SIG-M5 (cell line): ENCODE measurements around the gene BUB1B.

ENCODE experiments used
- DNase-seq: peaks from one replicate; lab custom pipeline; 2025; lab: John Stamatoyannopoulos, UW

Gene BUB1B

DNA sequence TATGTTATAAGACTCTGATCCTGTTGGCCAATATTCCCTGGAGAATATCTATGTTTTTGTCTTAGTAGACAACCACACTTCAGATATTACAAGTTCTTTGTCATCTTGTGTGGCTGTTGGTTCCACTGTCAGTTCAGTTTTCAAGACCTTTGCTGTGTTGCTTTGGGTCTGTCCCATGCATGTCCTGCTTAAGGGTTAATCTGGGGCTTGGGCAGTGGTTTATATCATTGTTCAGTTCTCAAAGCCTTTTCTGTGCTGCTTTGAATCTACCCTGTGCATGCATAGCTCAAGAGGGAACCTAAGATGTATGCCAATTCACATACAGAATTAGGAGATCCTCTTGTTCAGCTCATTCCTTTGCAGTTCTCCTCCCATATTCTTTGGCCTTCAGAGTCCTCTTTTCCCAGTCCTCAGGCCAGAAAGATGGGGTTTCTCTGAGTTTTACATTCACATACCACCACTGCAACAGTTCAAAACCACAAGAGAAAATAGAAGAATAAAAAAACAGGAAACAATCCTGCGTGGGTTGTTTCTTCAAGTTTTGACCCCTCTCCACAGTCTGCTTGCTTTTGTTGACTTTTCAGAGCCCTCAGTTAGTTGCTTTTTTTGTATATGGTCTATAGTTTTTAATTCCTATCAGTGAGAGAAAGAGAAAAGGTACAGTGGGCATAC lies 21.6 kb downstream of the BUB1B start:
- no peak for DNase-seq

- no peak for DNase-seq
These were observed 23.0 kb downstream of the BUB1B start for GRCh38 chr15:40183636-40184463.

- DNase-seq = no peak
These were observed 29.7 kb downstream of the BUB1B start for GRCh38 chr15:40190591-40190990.

DNA sequence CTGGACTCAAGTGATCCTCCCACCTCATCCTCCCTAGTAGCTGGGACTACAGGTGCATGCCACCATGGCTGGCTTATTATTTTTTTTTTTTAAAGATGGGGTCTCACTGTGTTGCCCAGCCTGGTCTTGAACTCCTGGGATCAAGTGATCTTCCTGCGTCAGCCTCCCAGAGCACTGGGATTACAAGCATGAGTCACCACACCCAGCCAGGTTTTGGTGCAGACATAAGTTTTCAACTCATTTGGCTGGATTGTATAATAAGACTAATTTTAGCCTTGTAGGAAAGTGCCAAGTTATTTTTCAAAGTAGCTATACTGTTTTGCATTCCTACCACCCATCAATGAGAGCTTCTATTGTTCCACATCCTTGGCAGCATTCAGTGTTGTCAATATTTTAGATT lies 32.1 kb downstream of the BUB1B start:
- DNase-seq = no peak

- DNase-seq = no peak
These were observed 36.6 kb downstream of the BUB1B start for GRCh38 chr15:40197434-40197833.

- no peak for DNase-seq
These were observed 37.7 kb downstream of the BUB1B start for GRCh38 chr15:40198355-40199085.

- DNase-seq = no peak
These were observed 43.2 kb downstream of the BUB1B start for GRCh38 chr15:40204100-40204499.

DNA sequence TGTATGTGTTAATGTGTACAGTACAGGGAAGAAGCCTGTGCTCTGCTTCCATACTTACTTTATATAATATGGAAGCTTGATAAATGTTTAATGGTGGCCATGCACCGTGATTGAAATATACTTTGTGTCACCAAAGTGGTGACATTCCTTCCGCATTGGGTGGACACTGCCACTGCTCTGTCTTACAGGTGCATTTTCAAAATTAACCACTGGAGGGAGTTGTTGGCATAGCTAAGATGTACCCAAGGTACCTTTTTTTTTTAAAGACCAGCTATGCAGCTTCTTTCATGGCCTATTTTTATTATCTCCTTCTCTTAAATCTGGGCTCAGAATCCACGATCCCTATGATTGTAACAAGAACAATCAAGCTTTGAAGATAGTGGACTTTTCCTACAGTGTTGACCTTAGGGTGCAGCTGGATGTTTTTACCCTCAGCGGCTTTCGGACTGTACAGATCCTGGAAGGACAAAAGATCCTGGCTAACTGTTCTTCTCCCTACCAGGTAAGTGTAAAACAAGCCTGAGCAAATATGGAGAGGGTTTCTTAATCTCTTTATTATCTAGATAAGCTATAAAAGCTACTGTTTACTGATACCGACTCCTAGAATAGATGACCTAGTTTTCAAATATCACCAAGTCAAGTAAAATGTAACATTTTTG lies 56.4 kb downstream of the BUB1B start:
- no peak for DNase-seq

DNA sequence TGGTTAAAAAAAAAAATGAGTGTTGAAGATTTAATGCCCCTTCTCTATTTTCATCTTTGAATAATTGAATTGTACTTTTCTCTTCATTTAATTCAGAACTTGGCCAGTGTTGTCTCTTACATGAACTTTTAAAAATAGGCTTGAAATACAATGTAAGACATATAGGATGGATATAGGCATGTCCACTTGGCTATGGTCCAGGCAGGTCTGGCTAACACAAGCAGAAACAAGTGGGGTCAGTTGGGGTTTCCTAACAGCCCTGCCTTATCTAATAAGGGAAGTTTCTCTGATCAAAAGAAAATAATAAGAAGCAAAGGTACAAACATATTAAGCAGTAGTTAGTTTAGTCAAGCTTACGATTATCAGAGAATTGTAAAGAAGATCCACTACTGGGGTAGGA lies 58.9 kb downstream of the BUB1B start:
- DNase-seq = no peak

- no peak for DNase-seq
These were observed 61.3 kb downstream of the BUB1B start for GRCh38 chr15:40222131-40222530.

DNA sequence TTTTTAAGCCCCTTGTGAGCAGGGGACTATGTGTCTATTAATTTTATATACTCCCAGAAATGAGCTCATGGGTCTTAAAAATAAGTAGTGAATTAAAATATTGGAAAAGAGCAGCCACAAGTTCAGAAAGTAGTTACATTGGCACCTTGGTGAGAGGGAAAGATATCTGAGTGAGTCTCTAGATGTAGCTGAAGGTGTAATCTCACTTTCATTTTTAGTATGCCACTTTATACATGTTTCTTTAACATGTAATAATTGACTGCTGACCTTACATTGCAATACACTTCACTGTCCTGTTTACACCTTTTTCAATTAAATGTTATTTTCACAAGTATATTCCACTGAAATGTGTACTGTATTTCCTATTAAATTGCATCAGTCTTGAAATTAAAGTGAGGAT lies 65.9 kb downstream of the BUB1B start:
- DNase-seq = no peak

- no peak for DNase-seq
These were observed 68.4 kb downstream of the BUB1B start for GRCh38 chr15:40229316-40229715.

GRCh38 chr15:40229956-40230355 lies 69.1 kb downstream of the BUB1B start:
- DNase-seq = no peak

GRCh38 chr15:40232625-40233070 lies 71.8 kb downstream of the BUB1B start:
- DNase-seq = no peak

GRCh38 chr15:40233727-40234577 lies 73.1 kb downstream of the BUB1B start:
- no peak for DNase-seq

DNA sequence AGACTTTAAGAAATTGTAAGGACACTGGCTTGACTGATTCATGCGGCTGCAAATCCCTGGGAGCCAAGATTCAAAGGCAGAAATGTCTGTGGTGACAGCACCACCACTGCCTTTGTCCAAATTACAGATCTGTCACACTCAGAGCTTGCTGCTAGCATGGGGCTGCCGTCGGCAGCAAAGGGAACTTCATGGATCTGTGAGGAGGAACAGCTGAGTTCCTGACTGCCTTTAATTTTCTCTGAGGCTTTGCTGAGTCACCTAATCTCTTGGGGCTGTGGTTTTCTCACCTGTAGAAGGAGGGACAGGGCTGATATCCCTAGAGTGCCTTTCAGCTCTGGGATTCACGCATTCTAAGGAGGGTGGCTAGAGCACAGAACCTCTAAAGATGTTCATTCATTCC lies 73.9 kb downstream of the BUB1B start:
- no peak for DNase-seq

- peak; percentile 51 for DNase-seq
These were observed 74.5 kb downstream of the BUB1B start for GRCh38 chr15:40235201-40235885.

- no peak for DNase-seq
These were observed 77.9 kb downstream of the BUB1B start, which contains the start of gene PAK6 for GRCh38 chr15:40238532-40239403. Gene PAK6, plus strand, starts transcription at chr15:40239063. Its CDS starts 25,723 bp downstream, at chr15:40264786.

DNA sequence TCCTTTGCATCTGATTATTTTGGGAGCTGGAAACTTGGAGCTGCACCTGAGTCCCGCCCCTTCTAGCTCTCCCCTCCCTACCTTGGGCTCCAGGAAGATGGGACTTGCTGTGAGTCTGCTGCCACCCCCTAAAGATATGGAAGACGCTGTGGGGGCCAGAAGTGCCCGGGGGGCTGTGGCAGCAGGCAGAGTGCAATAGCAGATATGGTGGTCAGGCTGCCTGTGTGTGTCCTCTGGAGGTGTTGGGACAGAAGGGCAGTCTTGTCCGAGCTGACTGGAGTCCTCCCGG lies 78.5 kb downstream of the BUB1B start:
- no peak for DNase-seq
